H1 (cell line): Measurements from ENCODE around the gene SHROOM2. TPM values are rescaled to one million over a fixed set of nuclear protein-coding genes. Genes with fewer than 3 reads are reported as not detected.

Experiments
- CTCF ChIA-PET: fragments of 300-600 bp; sonication (Branson Sonifier 250); formaldehyde crosslinking; loops from one replicate; lab custom pipeline; 2021; ENCODE audit not compliant: partially characterized antibody; lab: Charles Lee
- POLR2A ChIA-PET: fragments of 300-600 bp; sonication (Branson Sonifier 250); formaldehyde crosslinking; loops from one replicate; lab custom pipeline; 2021; ENCODE audit warnings: inconsistent platforms; ENCODE audit not compliant: partially characterized antibody; lab: Charles Lee
- DNase-seq, 2 experiments: peaks; one replicate each; pipeline versions ENCODE4 v3.0.0 to v3.0.0-alpha.2; 2010 to 2022; ENCODE audit warnings: low spot score in 2 of 2, low read depth in 1 of 2, mixed read lengths in 1 of 2
- FAIRE-seq: peaks from 2 replicates; lab custom pipeline; 2011; peaks lifted over from hg19 to GRCh38; lab: Jason Lieb, UNC
- H2AFZ ChIP-seq: 2 replicates; pipeline ENCODE4 v1.8.1; 2012; ENCODE audit warnings: low read length, inconsistent platforms
- H2AK5ac ChIP-seq: 2 replicates; pipeline ENCODE4 v1.6.1; 2013; ENCODE audit warnings: low read depth, low read length
- H2BK120ac ChIP-seq: replicated peaks from 2 replicates; pipeline ENCODE3; 2013; ENCODE audit warnings: low read depth, low read length, inconsistent platforms
- H2BK12ac ChIP-seq: 2 replicates; pipeline ENCODE4 v1.6.1; 2013; ENCODE audit warnings: low read depth, low read length
- H2BK15ac ChIP-seq: 2 replicates; pipeline ENCODE4 v1.6.1; 2013; ENCODE audit warnings: low read length
- H2BK20ac ChIP-seq: 2 replicates; pipeline ENCODE4 v1.6.1; 2013; ENCODE audit warnings: low read length
- H2BK5ac ChIP-seq: 2 replicates; pipeline ENCODE4 v1.6.1; 2013; ENCODE audit warnings: low read depth, low read length
- H3K14ac ChIP-seq: 2 replicates; pipeline ENCODE4 v1.6.1; 2013; ENCODE audit warnings: inconsistent platforms; ENCODE audit not compliant: insufficient read length
- H3K18ac ChIP-seq: 2 replicates; pipeline ENCODE4 v1.6.1; 2013; ENCODE audit warnings: low read length; ENCODE audit errors: extremely low read depth
- H3K23ac ChIP-seq: 2 replicates; pipeline ENCODE4 v1.6.1; 2013; ENCODE audit warnings: inconsistent platforms; ENCODE audit not compliant: insufficient read length
- H3K23me2 ChIP-seq: 2 replicates; pipeline ENCODE4 v1.6.1; 2013; ENCODE audit warnings: low read depth, low read length
- H3K27ac ChIP-seq: 2 replicates; pipeline ENCODE4 v1.6.1; 2011; ENCODE audit warnings: low read depth, low read length, inconsistent platforms
- H3K27me3 ChIP-seq, 4 experiments: replicated peaks in 1 of 4; 1 replicate in 1 of 4; 2 replicates in 3 of 4; pipeline versions ENCODE4 v1.6.1 to v1.8.1; 2011 to 2013; ENCODE audit warnings: low read length in 3 of 4, mild to moderate bottlenecking in 3 of 4, inconsistent platforms in 2 of 4, mixed read lengths in 2 of 4, moderate library complexity in 1 of 4; ENCODE audit not compliant: control insufficient read depth in 3 of 4, insufficient read depth in 3 of 4; ENCODE audit errors: extremely low read depth in 1 of 4
- H3K36me3 ChIP-seq, 4 experiments: 2 replicates each; pipeline versions ENCODE4 v1.6.1 to v1.8.1; 2011 to 2013; ENCODE audit warnings: mild to moderate bottlenecking in 4 of 4, low read length in 3 of 4, moderate library complexity in 2 of 4, control low read depth in 1 of 4, inconsistent platforms in 1 of 4; ENCODE audit not compliant: insufficient read depth in 4 of 4, control insufficient read depth in 2 of 4
- H3K4ac ChIP-seq: replicated peaks from 2 replicates; pipeline ENCODE3; 2013; ENCODE audit warnings: low read length, low read depth, mixed read lengths, inconsistent platforms; ENCODE audit not compliant: insufficient read length
- H3K4me1 ChIP-seq, 4 experiments: replicated peaks in 1 of 4; 1 replicate in 1 of 4; 2 replicates in 3 of 4; pipeline versions ENCODE4 v1.6.1 to v1.8.1; 2011 to 2013; ENCODE audit warnings: low read length in 3 of 4, inconsistent platforms in 2 of 4, mixed read lengths in 1 of 4; ENCODE audit not compliant: insufficient read depth in 4 of 4, control insufficient read depth in 3 of 4
- H3K4me2 ChIP-seq, 2 experiments: 2 replicates each; pipeline versions ENCODE4 v1.6.1 to v1.8.1; 2011 to 2013; ENCODE audit warnings: low read depth in 2 of 2, low read length in 2 of 2, control low read depth in 1 of 2, inconsistent platforms in 1 of 2, mild to moderate bottlenecking in 1 of 2; ENCODE audit not compliant: insufficient read depth in 1 of 2
- H3K4me3 ChIP-seq, 4 experiments: fragments of 200-600, 300-600 bp in 1 of 4; sonication (generic), shearing (Covaris generic), sonication (Bioruptor Twin) in 1 of 4; 2 replicates each; pipeline versions ENCODE4 v1.5.1 to v1.8.1; 2011 to 2016; ENCODE audit warnings: low read length in 4 of 4, low read depth in 3 of 4, control low read depth in 2 of 4, inconsistent platforms in 2 of 4, mild to moderate bottlenecking in 2 of 4, mixed read lengths in 1 of 4, moderate library complexity in 1 of 4; ENCODE audit not compliant: insufficient read depth in 2 of 4; ENCODE audit errors: extremely low read depth in 1 of 4
- H3K56ac ChIP-seq: replicated peaks from 2 replicates; pipeline ENCODE3; 2013; ENCODE audit warnings: low read depth, mild to moderate bottlenecking, mixed read lengths, low read length, inconsistent platforms; ENCODE audit not compliant: insufficient read length
- H3K79me1 ChIP-seq: 2 replicates; pipeline ENCODE4 v1.6.1; 2013; ENCODE audit warnings: low read depth, low read length, control low read depth
- H3K79me2 ChIP-seq, 2 experiments: 2 replicates each; pipeline versions ENCODE4 v1.6.1 to v1.8.1; 2012 to 2013; ENCODE audit warnings: low read length in 2 of 2, mild to moderate bottlenecking in 2 of 2, inconsistent platforms in 1 of 2; ENCODE audit not compliant: insufficient read depth in 2 of 2, control insufficient read depth in 1 of 2
- H3K9ac ChIP-seq, 4 experiments: replicated peaks in 1 of 4; 1 replicate in 1 of 4; 2 replicates in 3 of 4; pipeline versions ENCODE4 v1.6.1 to v1.8.1; 2011 to 2013; ENCODE audit warnings: low read depth in 3 of 4, low read length in 3 of 4, control low read depth in 2 of 4, mild to moderate bottlenecking in 2 of 4, moderate library complexity in 2 of 4, inconsistent platforms in 1 of 4; ENCODE audit errors: extremely low read depth in 1 of 4
- H3K9me3 ChIP-seq, 2 experiments: 2 replicates each; pipeline versions ENCODE4 v1.6.1 to v1.8.1; 2012 to 2013; ENCODE audit warnings: mild to moderate bottlenecking in 2 of 2, moderate library complexity in 2 of 2, control low read depth in 1 of 2, inconsistent platforms in 1 of 2, low read depth in 1 of 2, low read length in 1 of 2, mixed read lengths in 1 of 2; ENCODE audit not compliant: insufficient read depth in 2 of 2
- H4K20me1 ChIP-seq, 2 experiments: replicated peaks in 1 of 2; 2 replicates each; pipeline versions ENCODE3 to v1.8.1; 2011 to 2013; ENCODE audit warnings: inconsistent platforms in 2 of 2, low read length in 2 of 2, mild to moderate bottlenecking in 1 of 2; ENCODE audit not compliant: insufficient read depth in 2 of 2, control insufficient read depth in 1 of 2
- H4K5ac ChIP-seq: 2 replicates; pipeline ENCODE4 v1.6.1; 2013; ENCODE audit warnings: low read length, low read depth, mixed read lengths, inconsistent platforms; ENCODE audit not compliant: insufficient read length
- H4K8ac ChIP-seq: 2 replicates; pipeline ENCODE4 v1.8.0; 2013; ENCODE audit warnings: mild to moderate bottlenecking, moderate library complexity, low read length, inconsistent platforms; ENCODE audit not compliant: insufficient read depth; ENCODE audit errors: extremely low read depth
- H4K91ac ChIP-seq: replicated peaks from 2 replicates; pipeline ENCODE3; 2013; ENCODE audit warnings: low read length, mixed read lengths, inconsistent platforms; ENCODE audit not compliant: insufficient read length
- ASH2L ChIP-seq: fragments of 200-600, 300-600 bp; sonication (generic); IDR thresholded peaks from one replicate; pipeline ENCODE4 v1.7.1; 2017; ENCODE audit warnings: low read length
- CTCF ChIP-seq, 3 experiments: IDR thresholded peaks; 1 replicate in 2 of 3; 2 replicates in 1 of 3; pipeline versions ENCODE4 v1.5.1 to v1.6.1; 2011; ENCODE audit warnings: low read length in 3 of 3, mild to moderate bottlenecking in 3 of 3, inconsistent platforms in 2 of 3, low read depth in 1 of 3, moderate library complexity in 1 of 3; ENCODE audit not compliant: insufficient read depth in 1 of 3; ENCODE audit errors: control extremely low read depth in 1 of 3
- EP300 ChIP-seq, 2 experiments: IDR thresholded peaks; 1 replicate in 1 of 2; 2 replicates in 1 of 2; pipeline ENCODE4 v1.6.1; 2011 to 2012; ENCODE audit warnings: low read depth in 2 of 2, low read length in 2 of 2, mild to moderate bottlenecking in 2 of 2, borderline replicate concordance in 1 of 2, inconsistent platforms in 1 of 2, moderate library complexity in 1 of 2
- GTF2F1 ChIP-seq: IDR thresholded peaks from 2 replicates; pipeline ENCODE4 v1.6.1; 2012; ENCODE audit warnings: low read depth, low read length, improper control_type of control experiment, borderline replicate concordance
- HDAC2 ChIP-seq, 2 experiments: fragments of 300-600 bp in 1 of 2; sonication (generic) in 1 of 2; IDR thresholded peaks; 2 replicates each; pipeline ENCODE4 v1.6.1; 2011 to 2012; ENCODE audit warnings: low read depth in 2 of 2, low read length in 2 of 2, mild to moderate bottlenecking in 2 of 2, moderate library complexity in 2 of 2, borderline replicate concordance in 1 of 2, inconsistent platforms in 1 of 2
- JUND ChIP-seq: IDR thresholded peaks from 2 replicates; pipeline ENCODE4 v1.6.1; 2011; ENCODE audit warnings: mild to moderate bottlenecking, improper control_type of control experiment, low read length
- SIN3A ChIP-seq, 2 experiments: IDR thresholded peaks in 1 of 2; conservative IDR thresholded peaks in 1 of 2; 2 replicates each; pipeline ENCODE4 v1.6.1; 2011 to 2012; ENCODE audit warnings: low read length in 2 of 2, improper control_type of control experiment in 1 of 2, low read depth in 1 of 2, mild to moderate bottlenecking in 1 of 2
- SP1 ChIP-seq: IDR thresholded peaks from 2 replicates; pipeline ENCODE4 v1.6.1; 2011; ENCODE audit warnings: low read depth, low read length
- TAF1 ChIP-seq: IDR thresholded peaks from 2 replicates; pipeline ENCODE4 v1.6.1; 2011; ENCODE audit warnings: mild to moderate bottlenecking, low read depth, low read length
- USF2 ChIP-seq: IDR thresholded peaks from 2 replicates; pipeline ENCODE4 v1.6.1; 2011; ENCODE audit warnings: low read length, improper control_type of control experiment
- WGBS, 2 experiments: shearing (Covaris generic) in 1 of 2; methylation state at CpG; one replicate each; pipeline versions ENCODE4 v1.1.6 to v1.1.7; 2013 to 2015; ENCODE audit warnings: low lambda C conversion rate in 2 of 2, mixed read lengths in 2 of 2, inconsistent platforms in 1 of 2, low coverage in 1 of 2, missing lambda C conversion rate in 1 of 2; ENCODE audit not compliant: insufficient replicate concordance in 2 of 2, insufficient coverage in 1 of 2, insufficient read length in 1 of 2; ENCODE audit errors: extremely low coverage in 1 of 2, missing lambda C conversion rate in 1 of 2; 5-methylcytosine and 5-hydroxymethylcytosine counted together
- polyA plus RNA-seq, 7 experiments: library from polyadenylated mRNA; depleted of rRNA in 3 of 7; stranded (reverse) in 5 of 7; unstranded in 2 of 7; fragments of >200 nt in 5 of 7; fragments of 200-250 nt in 2 of 7; gene quantifications; 1 replicate in 5 of 7; 2 replicates in 1 of 7; 4 replicates in 1 of 7; pipeline versions ENCODE4 v1.2.1 to v1.2.3, GENCODE V29; 2011 to 2013; ENCODE audit warnings: missing spikeins in 2 of 7, mixed read lengths in 2 of 7
- total RNA-seq: library from RNA; stranded (reverse); fragmentation: NEBNext Ultra II Directional; extraction: Animal tissue kit (Norgen Biotek cat#: 25700); gene quantifications from 2 replicates; pipeline ENCODE4 v1.2.1, GENCODE V29; 2021

Gene SHROOM2
- total and polyA plus RNA-seq, 2 of the 8 experiments (the other 6 are each of a cell fraction or from before 2014, with no cell fraction given), result 3.4 to 14.2 TPM

- H2AFZ ChIP-seq, result no peak overlapping the region
- no peak overlapping the region for H2BK12ac ChIP-seq
- no peak overlapping the region for H4K91ac ChIP-seq
- ChIA-PET CTCF (interaction anchor here (1.0 to 1.3 kb wide), 3 partner anchors 26 to 63 kb away, joined by 3 read pairs; no protein-coding TSS in a partner anchor), POLR2A (no interaction called here)
- H3K23ac ChIP-seq, result no peak overlapping the region
- 90% methylated on average over 8 of the region's 8 CpGs; no CpG with 5 or more reads in 1 of the 2 experiments for WGBS, 2 experiments
- DNase-seq, result no peak
- H4K5ac ChIP-seq, result no peak overlapping the region
- no peak overlapping the region for H3K14ac ChIP-seq
- no peak overlapping the region for H3K18ac ChIP-seq
- TF ChIP-seq TAF1, result no peak
- no peak for TF ChIP-seq SIN3A (conservative IDR thresholded peaks at IDR 0.05 in 1 of 2, IDR thresholded peaks at IDR 0.05 in 1 of 2; ENCODE audit: low read depth in 1 of 2, low read length in 2 of 2)
- no peak for TF ChIP-seq GTF2F1
- no peak for TF ChIP-seq EP300 (IDR thresholded peaks at IDR 0.05; ENCODE audit: borderline replicate concordance in 1 of 2, low read depth in 2 of 2, low read length in 2 of 2)
- no peak for TF ChIP-seq HDAC2 (IDR thresholded peaks at IDR 0.05; ENCODE audit: borderline replicate concordance in 1 of 2, low read depth in 2 of 2, low read length in 2 of 2)
- TF ChIP-seq USF2, result no peak
- no peak for TF ChIP-seq SP1
- TF ChIP-seq JUND, result no peak
- no peak for TF ChIP-seq CTCF (IDR thresholded peaks at IDR 0.05; ENCODE audit: control extremely low read depth in 1 of 3, insufficient read depth in 1 of 3, low read depth in 1 of 3, low read length in 3 of 3)
- TF ChIP-seq ASH2L, result no peak
- peaks cover 1 to 16% (median 4%) of the 10 kb centered on the region in 4 experiments; a peak in 5 of 7 replicates for H3K4me1 ChIP-seq
- no peaks in the 10 kb centered on the region for H3K27me3 ChIP-seq
- no peaks in the 10 kb centered on the region for H3K79me1 ChIP-seq
- H2BK15ac ChIP-seq, result no peak overlapping the region
- no peaks in the 10 kb centered on the region for H3K36me3 ChIP-seq
- no peak overlapping the region for H3K4ac ChIP-seq
- H2BK120ac ChIP-seq, result no peak overlapping the region
- H3K56ac ChIP-seq, result no peak overlapping the region
- H4K8ac ChIP-seq, result no peak overlapping the region
- FAIRE-seq, result no peak
- no peak overlapping the region for H3K9ac ChIP-seq
- H2AK5ac ChIP-seq, result no peak overlapping the region
- no peak overlapping the region for H3K4me3 ChIP-seq
- H2BK20ac ChIP-seq, result no peak overlapping the region
- H3K79me2 ChIP-seq, result peaks cover 0 to 13% of the 10 kb centered on the region in 2 experiments; a peak in 2 of 4 replicates
- H3K4me2 ChIP-seq, result no peak overlapping the region
- H2BK5ac ChIP-seq, result no peak overlapping the region
- peaks cover 0 to 3% of the 10 kb centered on the region in 2 experiments for H4K20me1 ChIP-seq
- no peaks in the 10 kb centered on the region for H3K23me2 ChIP-seq
- H3K9me3 ChIP-seq, result no peaks in the 10 kb centered on the region
- H3K27ac ChIP-seq, result no peak overlapping the region
Observed at GRCh38 chrX:9847071-9847470, 60.8 kb downstream of the SHROOM2 start.
